Measurements from ENCODE around the gene ATP9B.

- no peak for TF ChIP-seq ZNF843 (tag by site-specific recombination; IDR thresholded peaks at IDR 0.05)
- TF ChIP-seq ZBTB49 (tag by site-specific recombination; IDR thresholded peaks at IDR 0.05; ENCODE audit: low read depth) = no peak
- TF ChIP-seq ZNF621 (tag by site-specific recombination; IDR thresholded peaks at IDR 0.05) = no peak
- no peak for TF ChIP-seq ZNF777 (tag by site-specific recombination; IDR thresholded peaks at IDR 0.05; ENCODE audit: borderline replicate concordance)
- TF ChIP-seq CTCF (tag by site-specific recombination; IDR thresholded peaks at IDR 0.05) = no peak
- no peak for TF ChIP-seq ZNF391 (tag by site-specific recombination; IDR thresholded peaks at IDR 0.05; ENCODE audit: borderline replicate concordance, low read depth)
- no peak for TF ChIP-seq ZSCAN23 (tag by site-specific recombination; IDR thresholded peaks at IDR 0.05)
- no peak for TF ChIP-seq ZNF366 (tag by site-specific recombination; conservative IDR thresholded peaks at IDR 0.05)
- no peak for TF ChIP-seq REST (tag by site-specific recombination; IDR thresholded peaks at IDR 0.05)
- TF ChIP-seq ZNF280D (tag by site-specific recombination; IDR thresholded peaks at IDR 0.05) = no peak
- TF ChIP-seq ZNF132 (tag by site-specific recombination; IDR thresholded peaks at IDR 0.05; ENCODE audit: borderline replicate concordance) = no peak
- no peak for TF ChIP-seq ZBTB44 (tag by site-specific recombination; IDR thresholded peaks at IDR 0.05)
These were observed 190.0 kb downstream of the ATP9B start for GRCh38 chr18:79259218-79259617.

Data from HEK293 (cell line).